ENCODE data around the gene SATB1.

The SATB1 gene

GRCh38 chr3:18424729-18425640, at the start of gene SATB1:
TSS of gene SATB1 (minus strand) at chr3:18425339. CDS start at chr3:18420967, 4,372 bp downstream.
- H3K4me1 ChIP-seq (ENCODE audit: low read length) = peaks cover 16% of the 10 kb centered on the region
- peaks cover 5% of the 10 kb centered on the region for H3K36me3 ChIP-seq (replicated peaks; ENCODE audit: low read depth, low read length)
- peak within 1 kb of the TSS; percentile 49 for H3K27ac ChIP-seq (ENCODE audit: low read length)
- peak within 1 kb of the TSS; percentile 97 for H3K4me2 ChIP-seq (ENCODE audit: low read length)
- no peaks in the 10 kb centered on the region for H3K9me3 ChIP-seq (ENCODE audit: insufficient read depth, low read length)
- TF ChIP-seq CTCF (IDR thresholded peaks at IDR 0.05; ENCODE audit: low read depth, low read length) (0 out of 2 replicates have a peak, but pooled peaks have one; percentile 20), EZH2phosphoT487 (IDR thresholded peaks at IDR 0.05; ENCODE audit: low read depth) (no peak)
- H3K79me2 ChIP-seq (ENCODE audit: low read length) = peaks cover 6% of the 10 kb centered on the region; the same call in 1 of the 2 replicates
- H3K9ac ChIP-seq (ENCODE audit: low read length) = peak within 1 kb of the TSS; percentile 95
- H3K27me3 ChIP-seq (ENCODE audit: low read depth, low read length) = peaks cover 21% of the 10 kb centered on the region
- H3K4me3 ChIP-seq (ENCODE audit: low read length) = peak within 1 kb of the TSS; percentile 98
- peak within 1 kb of the TSS; percentile 95 for H2AFZ ChIP-seq (ENCODE audit: low read depth, low read length)
- no peaks in the 10 kb centered on the region for H4K20me1 ChIP-seq (ENCODE audit: insufficient read depth, low read length)

- no peaks in the 10 kb centered on the region for H3K9me3 ChIP-seq (ENCODE audit: insufficient read depth, low read length)
- H3K36me3 ChIP-seq (replicated peaks; ENCODE audit: low read depth, low read length) = no peaks in the 10 kb centered on the region
- H2AFZ ChIP-seq (ENCODE audit: low read depth, low read length) = no peak overlapping the region
- H3K27ac ChIP-seq (ENCODE audit: low read length) = no peak overlapping the region
- H4K20me1 ChIP-seq (ENCODE audit: insufficient read depth, low read length) = no peaks in the 10 kb centered on the region
- no peaks in the 10 kb centered on the region for H3K79me2 ChIP-seq (ENCODE audit: low read length)
- H3K4me3 ChIP-seq (ENCODE audit: low read length) = no peak overlapping the region
- TF ChIP-seq EZH2phosphoT487 (IDR thresholded peaks at IDR 0.05; ENCODE audit: low read depth) (no peak), CTCF (IDR thresholded peaks at IDR 0.05; ENCODE audit: low read depth, low read length) (no peak)
- H3K4me2 ChIP-seq (ENCODE audit: low read length) = no peak overlapping the region
- no peak overlapping the region for H3K9ac ChIP-seq (ENCODE audit: low read length)
- peaks cover 23% of the 10 kb centered on the region for H3K4me1 ChIP-seq (ENCODE audit: low read length)
- no peaks in the 10 kb centered on the region for H3K27me3 ChIP-seq (ENCODE audit: low read depth, low read length)
Observed at GRCh38 chr3:18474202-18474601, 49.1 kb upstream of the SATB1 start.

GRCh38 chr3:18469775-18470174, 44.6 kb upstream of the SATB1 start:
- TF ChIP-seq CTCF (IDR thresholded peaks at IDR 0.05; ENCODE audit: low read depth, low read length) = no peak
- no peak for TF ChIP-seq EZH2phosphoT487 (IDR thresholded peaks at IDR 0.05; ENCODE audit: low read depth)
- peaks cover 23% of the 10 kb centered on the region for H3K4me1 ChIP-seq (ENCODE audit: low read length)
- H3K4me2 ChIP-seq (ENCODE audit: low read length) = no peak overlapping the region
- H3K27ac ChIP-seq (ENCODE audit: low read length) = no peak overlapping the region
- H3K27me3 ChIP-seq (ENCODE audit: low read depth, low read length) = no peaks in the 10 kb centered on the region
- no peaks in the 10 kb centered on the region for H3K79me2 ChIP-seq (ENCODE audit: low read length)
- no peak overlapping the region for H3K9ac ChIP-seq (ENCODE audit: low read length)
- no peaks in the 10 kb centered on the region for H3K9me3 ChIP-seq (ENCODE audit: insufficient read depth, low read length)
- H3K4me3 ChIP-seq (ENCODE audit: low read length) = no peak overlapping the region
- no peak overlapping the region for H2AFZ ChIP-seq (ENCODE audit: low read depth, low read length)
- H4K20me1 ChIP-seq (ENCODE audit: insufficient read depth, low read length) = no peaks in the 10 kb centered on the region
- H3K36me3 ChIP-seq (replicated peaks; ENCODE audit: low read depth, low read length) = no peaks in the 10 kb centered on the region

- TF ChIP-seq CTCF (IDR thresholded peaks at IDR 0.05; ENCODE audit: low read depth, low read length) (no peak), EZH2phosphoT487 (IDR thresholded peaks at IDR 0.05; ENCODE audit: low read depth) (no peak)
Observed at GRCh38 chr3:18466136-18466535, 41.0 kb upstream of the SATB1 start.

More at GRCh38 chr3:18466136-18466535, 41.0 kb upstream of the SATB1 start:
- Histone ChIP-seq H3K79me2 (ENCODE audit: low read length) (no peaks in the 10 kb centered on the region), H3K4me3 (ENCODE audit: low read length) (no peak overlapping the region), H3K27ac (ENCODE audit: low read length) (no peak overlapping the region), H4K20me1 (ENCODE audit: insufficient read depth, low read length) (no peaks in the 10 kb centered on the region), H3K9me3 (ENCODE audit: insufficient read depth, low read length) (no peaks in the 10 kb centered on the region), H2AFZ (ENCODE audit: low read depth, low read length) (no peak overlapping the region), H3K9ac (ENCODE audit: low read length) (no peak overlapping the region), H3K36me3 (replicated peaks; ENCODE audit: low read depth, low read length) (no peaks in the 10 kb centered on the region), H3K27me3 (ENCODE audit: low read depth, low read length) (no peaks in the 10 kb centered on the region), H3K4me1 (ENCODE audit: low read length) (peaks cover 10% of the 10 kb centered on the region), H3K4me2 (ENCODE audit: low read length) (no peak overlapping the region)
